Natural killer cell (primary cell): ENCODE measurements around the gene CHAD. TPM values are rescaled to one million over a fixed set of nuclear protein-coding genes. Genes with fewer than 3 reads are reported as not detected.

Experiments used
- ATAC-seq, 3 donors: fragments of 150-1000 bp in 2 of 3; fragments of 200-7000 bp in 1 of 3; cut with Tn5 transposase; 1 replicate in 1 of 3; 2 replicates in 2 of 3; pipeline ENCODE4 v1.10.0; 2021; ENCODE audit warnings: mild to moderate bottlenecking in 2 of 3, moderate library complexity in 2 of 3
- DNase-seq, 2 donors: peaks; one replicate each; pipeline versions ENCODE4 v3.0.0 to v3.0.0-alpha.2; 2013 to 2021; ENCODE audit warnings: mixed read lengths in 1 of 2
- H3K27ac ChIP-seq: one replicate; pipeline ENCODE4 v1.5.1; 2013; ENCODE audit warnings: mild to moderate bottlenecking, low read length
- H3K27me3 ChIP-seq: one replicate; pipeline ENCODE4 v1.6.1; 2013; ENCODE audit warnings: low read length; ENCODE audit not compliant: control insufficient read depth, insufficient read depth
- H3K36me3 ChIP-seq: one replicate; pipeline ENCODE4 v1.6.1; 2013; ENCODE audit warnings: low read length; ENCODE audit not compliant: control insufficient read depth, insufficient read depth
- H3K4me1 ChIP-seq: one replicate; pipeline ENCODE4 v1.6.1; 2013; ENCODE audit warnings: low read length; ENCODE audit not compliant: control insufficient read depth, insufficient read depth
- H3K4me3 ChIP-seq: one replicate; pipeline ENCODE4 v1.5.1; 2013; ENCODE audit warnings: low read length
- H3K9me3 ChIP-seq: one replicate; pipeline ENCODE4 v1.6.1; 2013; ENCODE audit warnings: low read length; ENCODE audit not compliant: control insufficient read depth, insufficient read depth
- H3K27ac Mint-ChIP-seq, 2 donors: one replicate each; pipeline ENCODE4 v1.8.0; 2022; ENCODE audit warnings: mild to moderate bottlenecking in 2 of 2, mixed read lengths in 2 of 2, moderate library complexity in 1 of 2
- H3K27me3 Mint-ChIP-seq, 2 donors: one replicate each; pipeline ENCODE4 v1.8.0; 2022; ENCODE audit warnings: low read depth in 2 of 2, mixed read lengths in 2 of 2
- H3K36me3 Mint-ChIP-seq: one replicate; pipeline ENCODE4 v1.8.0; 2022; ENCODE audit warnings: mixed read lengths
- H3K4me1 Mint-ChIP-seq, 2 donors: one replicate each; pipeline ENCODE4 v1.8.0; 2022; ENCODE audit warnings: mixed read lengths in 2 of 2
- H3K4me3 Mint-ChIP-seq: one replicate; pipeline ENCODE4 v1.8.0; 2022; ENCODE audit warnings: mild to moderate bottlenecking, moderate library complexity, mixed read lengths
- H3K9me3 Mint-ChIP-seq, 2 donors: one replicate each; pipeline ENCODE4 v1.8.0; 2022; ENCODE audit warnings: mixed read lengths in 2 of 2
- WGBS: methylation state at CpG from one replicate; pipeline ENCODE4 v1.1.7; 2013; ENCODE audit warnings: missing lambda C conversion rate; ENCODE audit not compliant: insufficient coverage; 5-methylcytosine and 5-hydroxymethylcytosine counted together
- intact Hi-C: fragments of 100-400 bp; cut with micrococcal nuclease; formaldehyde crosslinking; loops from one replicate; pipeline ENCODE4 v1.14.2; 2022
- total RNA-seq, 4 donors: library from RNA; stranded (reverse); fragments of 120-200 nt in 1 of 4; gene quantifications; one replicate each; pipeline versions ENCODE4 v1.2.3 to v1.2.4, GENCODE V29; 2013 to 2022
- TF ChIP-seq, protein P1 (sequence below): fragments of 200-600 bp; IDR thresholded peaks from one replicate; pipeline ENCODE4 v1.8.0; 2022; ENCODE audit warnings: antibody characterized with exemption

CHAD gene
- total RNA-seq, 3 donors from 2014 or later (not counting 1 experiment from before 2014, with no cell fraction given) = 0.60 TPM; not detected in 2

DNA sequence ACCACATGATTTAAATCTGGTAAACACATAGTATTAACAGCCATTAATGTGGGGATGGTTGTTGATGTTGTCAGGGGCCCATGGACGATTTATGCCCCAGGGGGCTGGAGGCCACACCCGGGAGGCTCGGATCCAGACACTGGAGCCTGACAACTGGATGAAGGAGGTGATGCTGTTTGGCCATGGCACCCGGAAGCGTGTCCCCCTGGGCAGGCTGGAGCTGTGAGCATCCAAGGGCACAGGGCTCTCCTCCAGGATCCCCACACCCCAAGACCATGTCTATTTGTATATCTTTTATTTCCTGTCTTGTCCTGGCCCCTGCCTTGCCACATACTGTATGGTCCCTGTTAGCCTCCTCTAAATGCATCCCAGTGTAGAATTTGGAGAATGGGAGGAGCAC, 14.6 kb upstream of the CHAD start:
- H3K4me1 ChIP-seq = peaks cover 15% of the 10 kb centered on the region
- H3K4me3 Mint-ChIP-seq = no peak overlapping the region
- peaks cover 24 to 25% of the 10 kb centered on the region in 2 donors for H3K4me1 Mint-ChIP-seq
- no peaks in the 10 kb centered on the region for H3K36me3 Mint-ChIP-seq
- H3K9me3 ChIP-seq = no peaks in the 10 kb centered on the region
- peaks cover 28% of the 10 kb centered on the region for H3K36me3 ChIP-seq
- ATAC-seq (no peak), DNase-seq (no peak)
- no peaks in the 10 kb centered on the region for H3K27me3 Mint-ChIP-seq
- intact Hi-C loops = no loop called here
- no peaks in the 10 kb centered on the region for H3K27me3 ChIP-seq
- H3K27ac Mint-ChIP-seq = peak overlapping the region in 1 of 2 donors; percentile 62
- no peak overlapping the region for H3K4me3 ChIP-seq
- TF ChIP-seq, protein P1, sequence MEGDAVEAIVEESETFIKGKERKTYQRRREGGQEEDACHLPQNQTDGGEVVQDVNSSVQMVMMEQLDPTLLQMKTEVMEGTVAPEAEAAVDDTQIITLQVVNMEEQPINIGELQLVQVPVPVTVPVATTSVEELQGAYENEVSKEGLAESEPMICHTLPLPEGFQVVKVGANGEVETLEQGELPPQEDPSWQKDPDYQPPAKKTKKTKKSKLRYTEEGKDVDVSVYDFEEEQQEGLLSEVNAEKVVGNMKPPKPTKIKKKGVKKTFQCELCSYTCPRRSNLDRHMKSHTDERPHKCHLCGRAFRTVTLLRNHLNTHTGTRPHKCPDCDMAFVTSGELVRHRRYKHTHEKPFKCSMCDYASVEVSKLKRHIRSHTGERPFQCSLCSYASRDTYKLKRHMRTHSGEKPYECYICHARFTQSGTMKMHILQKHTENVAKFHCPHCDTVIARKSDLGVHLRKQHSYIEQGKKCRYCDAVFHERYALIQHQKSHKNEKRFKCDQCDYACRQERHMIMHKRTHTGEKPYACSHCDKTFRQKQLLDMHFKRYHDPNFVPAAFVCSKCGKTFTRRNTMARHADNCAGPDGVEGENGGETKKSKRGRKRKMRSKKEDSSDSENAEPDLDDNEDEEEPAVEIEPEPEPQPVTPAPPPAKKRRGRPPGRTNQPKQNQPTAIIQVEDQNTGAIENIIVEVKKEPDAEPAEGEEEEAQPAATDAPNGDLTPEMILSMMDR = no peak
- 98% methylated on average over 5 of the region's 5 CpGs for WGBS
- no peaks in the 10 kb centered on the region for H3K9me3 Mint-ChIP-seq
- no peak overlapping the region for H3K27ac ChIP-seq

DNA sequence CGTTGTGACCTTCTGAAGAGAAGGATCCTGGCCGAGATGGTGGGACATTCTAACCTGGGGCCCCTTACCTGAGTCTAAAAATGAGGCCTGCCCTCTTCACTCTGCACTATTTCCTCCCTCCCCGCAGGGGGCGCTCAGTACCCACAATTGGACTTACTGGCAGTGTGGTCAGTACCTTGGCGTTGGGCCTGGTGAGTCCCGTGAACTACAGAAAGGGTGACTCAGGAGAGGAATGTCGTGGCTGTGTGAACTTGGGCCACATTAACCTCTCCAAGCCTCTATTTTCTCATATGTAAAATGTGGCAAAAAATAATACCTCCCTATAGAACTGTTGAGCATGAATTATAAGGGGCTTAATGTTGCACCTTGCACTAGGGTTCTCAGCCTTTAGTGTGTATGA, 13.8 kb upstream of the CHAD start:
- peak; percentile 33 to 40 (median 34) for ATAC-seq
- H3K4me3 ChIP-seq = no peak overlapping the region
- peaks cover 28% of the 10 kb centered on the region for H3K36me3 ChIP-seq
- 28% methylated on average over 6 of the region's 7 CpGs for WGBS
- H3K9me3 ChIP-seq = no peaks in the 10 kb centered on the region
- peaks cover 22% of the 10 kb centered on the region for H3K4me1 ChIP-seq
- H3K27me3 ChIP-seq = no peaks in the 10 kb centered on the region
- TF ChIP-seq, protein P1 = peak; percentile 64
- intact Hi-C loops = loop anchor here (1.0 kb wide), 1 partner anchor 144 kb away; no protein-coding TSS in a partner anchor
- Mint-ChIP-seq H3K27me3 (no peaks in the 10 kb centered on the region), H3K36me3 (no peaks in the 10 kb centered on the region), H3K4me1 (peaks cover 27 to 29% of the 10 kb centered on the region in 2 donors), H3K4me3 (no peak overlapping the region), H3K9me3 (no peaks in the 10 kb centered on the region), H3K27ac (peak overlapping the region; percentile 62 to 67)
- H3K27ac ChIP-seq = no peak overlapping the region
- peak; percentile 59 to 79 for DNase-seq

DNA sequence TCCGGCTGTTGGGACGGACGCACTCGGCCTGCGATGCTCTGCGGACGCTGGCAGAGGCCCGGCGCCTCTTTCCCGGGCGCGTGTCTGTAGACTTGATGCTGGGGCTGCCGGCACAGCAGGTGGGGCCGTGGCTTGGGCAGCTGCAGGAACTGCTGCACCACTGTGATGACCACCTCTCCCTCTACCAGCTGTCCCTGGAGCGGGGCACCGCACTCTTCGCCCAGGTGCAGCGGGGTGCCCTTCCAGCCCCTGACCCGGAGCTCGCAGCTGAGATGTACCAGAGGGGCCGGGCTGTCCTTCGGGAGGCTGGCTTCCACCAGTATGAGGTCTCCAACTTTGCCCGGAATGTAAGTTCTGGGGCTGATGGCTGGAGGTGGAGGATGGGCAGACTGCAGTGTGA, 13.4 kb upstream of the CHAD start:
- ATAC-seq (no peak), DNase-seq (no peak)
- Mint-ChIP-seq H3K4me1 (peaks cover 27 to 29% of the 10 kb centered on the region in 2 donors), H3K36me3 (no peaks in the 10 kb centered on the region), H3K4me3 (no peak overlapping the region), H3K9me3 (no peaks in the 10 kb centered on the region), H3K27me3 (no peaks in the 10 kb centered on the region), H3K27ac (peak overlapping the region; percentile 62 to 67)
- Histone ChIP-seq H3K4me3 (no peak overlapping the region), H3K27ac (no peak overlapping the region), H3K9me3 (no peaks in the 10 kb centered on the region), H3K4me1 (peaks cover 22% of the 10 kb centered on the region), H3K27me3 (no peaks in the 10 kb centered on the region), H3K36me3 (peaks cover 28% of the 10 kb centered on the region)
- 95% methylated on average over 23 of the region's 23 CpGs for WGBS
- TF ChIP-seq, protein P1 = no peak
- intact Hi-C loops = loop anchor here (1.0 kb wide), 1 partner anchor 144 kb away; no protein-coding TSS in a partner anchor

DNA sequence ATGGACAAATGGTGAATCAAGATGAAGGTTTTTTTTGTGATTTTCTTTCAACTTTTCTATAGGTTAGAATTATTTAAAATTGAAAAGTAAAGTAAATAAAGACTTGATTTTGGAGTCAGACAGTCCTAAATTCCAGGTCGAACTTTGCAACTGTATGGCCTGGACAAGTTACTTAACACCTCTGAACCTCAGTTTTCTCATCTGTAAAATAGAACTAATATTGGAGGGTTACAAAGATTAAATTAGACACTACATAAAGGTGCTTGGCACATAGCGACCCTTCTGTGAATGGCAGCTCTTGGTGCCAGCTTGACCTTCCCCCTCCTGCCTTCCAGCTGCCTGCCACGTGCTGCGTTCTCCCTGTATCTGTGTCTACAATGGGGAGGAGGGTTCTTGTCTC, 13.0 kb upstream of the CHAD start:
- peaks cover 22% of the 10 kb centered on the region for H3K4me1 ChIP-seq
- no peak for DNase-seq
- no peak for ATAC-seq
- Mint-ChIP-seq H3K36me3 (no peaks in the 10 kb centered on the region), H3K27me3 (no peaks in the 10 kb centered on the region), H3K9me3 (no peaks in the 10 kb centered on the region), H3K4me1 (peaks cover 27 to 29% of the 10 kb centered on the region in 2 donors), H3K4me3 (no peak overlapping the region), H3K27ac (no peak overlapping the region)
- no peaks in the 10 kb centered on the region for H3K9me3 ChIP-seq
- intact Hi-C loops = loop anchor here (1.0 kb wide), 1 partner anchor 145 kb away; no protein-coding TSS in a partner anchor
- TF ChIP-seq, protein P1 = no peak
- no peaks in the 10 kb centered on the region for H3K27me3 ChIP-seq
- H3K36me3 ChIP-seq = peaks cover 28% of the 10 kb centered on the region
- WGBS = 83% methylated on average over 2 of the region's 4 CpGs
- H3K27ac ChIP-seq = no peak overlapping the region
- H3K4me3 ChIP-seq = no peak overlapping the region
